Osteoblast (primary cell): ENCODE data around the gene LSM2. TPM values are rescaled to one million over a fixed set of nuclear protein-coding genes. Genes with fewer than 3 reads are reported as not detected.
"Not testable (repeated sequence)": the region's sequence is repeated elsewhere in the genome, so short reads cannot be mapped to it uniquely, and the experiment has no call there.

ENCODE experiments used
- DNase-seq: peaks from one replicate; pipeline ENCODE4 v3.0.0; 2011; ENCODE audit warnings: low spot score, mixed read lengths; ENCODE audit not compliant: insufficient read length; ENCODE audit errors: missing footprints
- H2AFZ ChIP-seq: 2 replicates; pipeline ENCODE4 v1.6.0; 2011; ENCODE audit warnings: mild to moderate bottlenecking, low read length
- H3K27ac ChIP-seq: 2 replicates; pipeline ENCODE4 v1.5.1; 2011; ENCODE audit warnings: mild to moderate bottlenecking, low read depth, low read length, moderate library complexity
- H3K27me3 ChIP-seq: 2 replicates; pipeline ENCODE4 v1.6.0; 2012; ENCODE audit warnings: mild to moderate bottlenecking, control low read depth, inconsistent platforms, low read length, moderate library complexity; ENCODE audit not compliant: insufficient read depth
- H3K36me3 ChIP-seq: 2 replicates; pipeline ENCODE4 v1.5.1; 2011; ENCODE audit warnings: mild to moderate bottlenecking, low read length, control low read depth, moderate library complexity; ENCODE audit not compliant: insufficient read depth
- H3K4me1 ChIP-seq: 2 replicates; pipeline ENCODE4 v1.5.1; 2011; ENCODE audit warnings: mild to moderate bottlenecking, low read length, control low read depth, moderate library complexity; ENCODE audit not compliant: insufficient read depth
- H3K4me2 ChIP-seq: 2 replicates; pipeline ENCODE4 v1.6.0; 2011; ENCODE audit warnings: mild to moderate bottlenecking, low read length; ENCODE audit not compliant: insufficient read depth
- H3K4me3 ChIP-seq: fragments of 200-600 bp; sonication (generic); 3 replicates; pipeline ENCODE4 v1.5.1; 2012; ENCODE audit warnings: mild to moderate bottlenecking, low read length, inconsistent platforms; ENCODE audit not compliant: insufficient read depth
- H3K79me2 ChIP-seq: 2 replicates; pipeline ENCODE4 v1.6.0; 2012; ENCODE audit warnings: mild to moderate bottlenecking, low read length, control low read depth, inconsistent platforms; ENCODE audit not compliant: insufficient read depth
- H3K9me3 ChIP-seq: 2 replicates; pipeline ENCODE4 v1.5.1; 2011; ENCODE audit warnings: low read depth, low read length, control low read depth
- H4K20me1 ChIP-seq: 2 replicates; pipeline ENCODE4 v1.6.0; 2012; ENCODE audit warnings: mild to moderate bottlenecking, low read length, control low read depth; ENCODE audit not compliant: insufficient read depth
- total RNA-seq: library from RNA; depleted of rRNA; stranded (reverse); fragments of >200 nt; gene quantifications from 2 replicates; pipeline ENCODE4 v1.2.3, GENCODE V29; 2012
- TF ChIP-seq, protein P1 (sequence below): IDR thresholded peaks from 2 replicates; pipeline ENCODE4 v1.5.1; 2011; ENCODE audit warnings: mild to moderate bottlenecking, low read depth, low read length, moderate library complexity; ENCODE audit errors: extremely low read depth

Gene LSM2
- total RNA-seq, 1 donor, result 22.4 TPM

GRCh38 chr6:31805939-31806469 is 762 bp downstream of the LSM2 start:
- Histone ChIP-seq H3K4me2 (peak overlapping the region; percentile 98), H3K79me2 (peaks cover 18% of the 10 kb centered on the region), H3K36me3 (no peaks in the 10 kb centered on the region), H3K27ac (peak overlapping the region; percentile 91), H3K4me1 (peaks cover 12% of the 10 kb centered on the region), H4K20me1 (no peaks in the 10 kb centered on the region), H3K27me3 (no peaks in the 10 kb centered on the region), H3K4me3 (peak overlapping the region; percentile 88), H3K9me3 (no peaks in the 10 kb centered on the region), H2AFZ (peak overlapping the region; percentile 83)
- DNase-seq, result no peak
- TF ChIP-seq, protein P1, sequence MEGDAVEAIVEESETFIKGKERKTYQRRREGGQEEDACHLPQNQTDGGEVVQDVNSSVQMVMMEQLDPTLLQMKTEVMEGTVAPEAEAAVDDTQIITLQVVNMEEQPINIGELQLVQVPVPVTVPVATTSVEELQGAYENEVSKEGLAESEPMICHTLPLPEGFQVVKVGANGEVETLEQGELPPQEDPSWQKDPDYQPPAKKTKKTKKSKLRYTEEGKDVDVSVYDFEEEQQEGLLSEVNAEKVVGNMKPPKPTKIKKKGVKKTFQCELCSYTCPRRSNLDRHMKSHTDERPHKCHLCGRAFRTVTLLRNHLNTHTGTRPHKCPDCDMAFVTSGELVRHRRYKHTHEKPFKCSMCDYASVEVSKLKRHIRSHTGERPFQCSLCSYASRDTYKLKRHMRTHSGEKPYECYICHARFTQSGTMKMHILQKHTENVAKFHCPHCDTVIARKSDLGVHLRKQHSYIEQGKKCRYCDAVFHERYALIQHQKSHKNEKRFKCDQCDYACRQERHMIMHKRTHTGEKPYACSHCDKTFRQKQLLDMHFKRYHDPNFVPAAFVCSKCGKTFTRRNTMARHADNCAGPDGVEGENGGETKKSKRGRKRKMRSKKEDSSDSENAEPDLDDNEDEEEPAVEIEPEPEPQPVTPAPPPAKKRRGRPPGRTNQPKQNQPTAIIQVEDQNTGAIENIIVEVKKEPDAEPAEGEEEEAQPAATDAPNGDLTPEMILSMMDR, result no peak

- H4K20me1 ChIP-seq, result not testable (repeated sequence)
These were observed 5.5 kb downstream of the LSM2 start for GRCh38 chr6:31801031-31801927.

DNA sequence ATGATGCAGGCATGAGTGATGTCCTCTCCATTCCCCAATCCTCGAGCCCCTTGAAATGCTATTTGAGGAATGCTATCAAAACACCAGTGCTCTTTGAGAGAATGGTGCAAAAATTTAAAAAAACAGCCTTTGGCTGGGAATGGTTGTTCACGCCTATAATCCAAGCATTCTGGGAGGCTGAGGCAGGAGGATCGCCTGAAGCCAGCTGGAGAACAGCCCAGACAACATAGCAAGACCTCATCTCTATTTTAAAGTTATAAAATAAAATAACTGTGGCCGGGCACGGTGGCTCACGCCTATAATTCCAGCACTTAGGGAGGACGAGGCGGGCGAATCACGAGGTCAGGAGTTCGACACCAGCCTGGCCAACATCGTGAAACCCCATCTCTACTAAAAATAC is 7.0 kb downstream of the LSM2 start:
- Histone ChIP-seq H3K36me3 (no peaks in the 10 kb centered on the region), H3K79me2 (peaks cover 15% of the 10 kb centered on the region), H3K4me2 (no peak overlapping the region), H3K4me1 (no peaks in the 10 kb centered on the region), H3K27ac (no peak overlapping the region), H3K27me3 (no peaks in the 10 kb centered on the region), H3K9me3 (no peaks in the 10 kb centered on the region), H2AFZ (no peak overlapping the region), H3K4me3 (no peak overlapping the region), H4K20me1 (no peaks in the 10 kb centered on the region)
- no peak for DNase-seq
- TF ChIP-seq, protein P1, result no peak

More at GRCh38 chr6:31801031-31801927, 5.5 kb downstream of the LSM2 start:
- H3K79me2 ChIP-seq, result peaks cover 16% of the 10 kb centered on the region
- not testable (repeated sequence) for H3K36me3 ChIP-seq, H3K27ac ChIP-seq, H3K4me3 ChIP-seq, DNase-seq, H3K4me1 ChIP-seq, H3K27me3 ChIP-seq, H2AFZ ChIP-seq, H3K9me3 ChIP-seq, H3K4me2 ChIP-seq

- no peak overlapping the region for H2AFZ ChIP-seq
- no peak overlapping the region for H3K27ac ChIP-seq
- H3K79me2 ChIP-seq, result peaks cover 27% of the 10 kb centered on the region
- no peak for DNase-seq
- no peaks in the 10 kb centered on the region for H4K20me1 ChIP-seq
- H3K4me2 ChIP-seq, result no peak overlapping the region
- TF ChIP-seq, protein P1, result no peak
- no peaks in the 10 kb centered on the region for H3K27me3 ChIP-seq
- no peak overlapping the region for H3K4me3 ChIP-seq
- peaks cover 9% of the 10 kb centered on the region for H3K4me1 ChIP-seq
- no peaks in the 10 kb centered on the region for H3K9me3 ChIP-seq
- peaks cover 1% of the 10 kb centered on the region for H3K36me3 ChIP-seq
These were observed 9.2 kb downstream of the LSM2 start for GRCh38 chr6:31797588-31797987.
